Ramos (cell line): ENCODE results near the gene RBM33.

ENCODE experiments used
- in situ Hi-C: fragments of 300-500 bp; cut with MboI; formaldehyde crosslinking; loops from one replicate; pipeline ENCODE4 v1.14.3; 2022; ENCODE audit warnings: low sequenced_read_pairs; ENCODE audit not compliant: unreplicated experiment

RBM33 gene

DNA sequence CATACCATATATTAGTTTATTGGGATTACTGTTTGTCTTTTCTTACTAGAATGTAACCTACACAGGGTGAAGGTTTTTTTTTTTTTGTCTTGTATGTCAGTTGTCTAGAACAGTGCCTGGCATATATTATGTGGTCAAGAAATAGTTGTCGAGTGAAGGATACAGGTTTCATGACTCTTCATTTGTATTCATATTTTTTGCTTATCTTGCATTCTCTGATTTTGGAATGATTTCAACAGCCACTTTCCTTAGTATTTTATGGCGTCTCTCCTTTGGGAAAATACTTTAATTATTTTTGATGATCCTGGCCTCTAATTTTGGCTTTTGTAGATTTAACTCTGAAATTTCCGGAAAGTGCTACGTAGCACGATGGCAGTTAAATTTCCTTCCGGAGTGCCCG lies 12.4 kb downstream of the RBM33 start:
- in situ Hi-C loops = no loop called here

DNA sequence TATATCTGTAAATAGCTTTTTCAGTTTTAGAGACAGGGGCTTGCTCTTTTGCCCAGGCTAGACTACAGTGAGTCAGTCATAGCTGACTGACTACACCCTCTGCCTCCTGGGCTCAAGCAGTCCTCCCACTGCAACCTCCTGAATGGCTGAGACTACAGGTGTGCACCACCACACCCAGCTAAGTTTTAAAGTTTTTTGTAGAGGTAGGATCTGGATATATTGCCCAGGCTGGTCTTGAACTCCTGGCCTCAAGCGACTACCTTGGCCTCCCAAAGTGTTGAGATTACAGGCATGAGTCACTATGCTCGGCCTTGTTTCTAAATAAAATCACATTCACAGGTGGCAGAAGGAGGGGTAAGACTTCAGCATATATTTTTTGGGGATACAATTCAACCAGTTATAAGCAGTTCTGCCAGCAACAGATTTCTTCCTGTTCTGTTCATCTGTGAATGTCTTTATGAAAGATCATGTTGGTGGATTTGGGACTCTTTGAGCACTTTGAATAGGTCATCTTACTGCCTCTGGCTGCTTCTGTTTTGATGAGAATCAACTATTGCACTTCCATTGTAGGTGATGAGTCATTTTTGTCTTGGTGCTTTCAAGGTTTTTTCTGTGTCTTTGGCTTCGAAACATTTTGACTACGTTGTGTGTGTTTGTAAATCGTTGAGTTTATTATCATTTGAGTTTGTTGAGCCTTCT lies 15.7 kb downstream of the RBM33 start:
- in situ Hi-C loops = no loop called here

DNA sequence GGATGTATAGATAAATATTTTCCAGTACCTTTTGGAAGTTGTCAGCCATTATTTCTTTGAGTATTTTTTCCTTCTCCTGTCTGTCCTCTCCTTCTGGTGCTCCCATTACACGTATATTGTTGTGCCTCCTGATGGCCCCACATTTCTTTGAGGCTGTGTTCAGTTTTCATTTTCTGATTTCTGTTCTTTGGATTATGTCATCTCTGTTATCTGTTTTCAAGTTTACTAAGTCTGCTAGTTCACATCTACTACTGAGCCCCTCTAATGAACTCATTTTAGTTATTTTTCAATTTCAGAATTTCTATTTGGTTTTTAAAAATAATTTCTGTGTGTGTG lies 16.3 kb downstream of the RBM33 start:
- in situ Hi-C loops = no loop called here

DNA sequence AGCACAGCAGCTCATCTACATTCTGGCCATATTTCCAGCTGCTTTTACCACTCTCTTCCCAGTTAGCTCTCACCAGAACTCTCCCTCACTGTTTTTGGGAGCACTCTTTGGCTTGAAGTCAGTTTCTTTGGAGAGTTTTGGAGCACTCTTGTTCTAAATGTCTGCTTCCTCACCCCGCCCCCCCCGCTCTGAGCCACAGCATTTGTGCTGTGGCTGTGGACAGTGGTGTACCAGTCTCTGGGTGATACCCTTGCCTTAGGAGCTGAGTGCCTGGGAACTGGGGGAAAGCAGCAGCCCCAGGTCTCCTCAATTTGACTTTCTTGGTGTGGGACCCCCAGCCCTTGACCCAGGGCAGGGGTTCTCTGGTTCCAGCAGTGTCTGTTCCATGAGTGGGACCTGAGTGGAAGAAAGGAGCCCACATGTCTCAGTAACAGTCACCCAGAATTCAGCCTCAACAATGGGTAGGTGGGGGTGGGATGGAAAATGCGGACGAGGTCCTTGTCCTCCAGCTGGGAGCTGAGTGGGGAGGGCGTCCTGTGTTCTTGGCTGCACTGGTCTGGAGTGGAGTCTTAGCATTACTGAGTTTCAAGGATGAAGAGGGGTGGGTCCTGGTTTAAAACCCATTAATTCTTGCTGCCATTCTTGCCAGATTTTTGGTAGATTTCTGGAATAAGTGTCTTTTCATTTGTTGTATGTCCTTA lies 18.0 kb downstream of the RBM33 start:
- in situ Hi-C loops = no loop called here

DNA sequence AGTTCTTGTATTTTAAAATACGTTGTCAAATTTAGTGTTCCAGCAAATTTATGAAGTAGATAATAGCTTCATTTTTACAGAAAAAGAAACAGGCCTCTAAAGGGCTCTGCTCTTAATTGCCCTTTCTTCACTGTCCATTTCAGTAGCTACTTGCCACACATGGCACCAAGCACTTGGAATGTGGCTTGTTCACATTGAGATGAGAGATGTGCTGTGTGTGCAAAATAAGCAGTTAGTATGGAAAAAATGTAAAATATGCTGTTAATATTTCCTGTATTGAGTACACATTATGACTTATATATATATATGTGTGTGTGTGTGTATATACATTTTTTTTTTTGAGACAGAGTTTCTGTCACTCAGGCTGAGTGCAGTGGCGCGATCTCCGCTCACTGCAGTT lies 19.5 kb downstream of the RBM33 start:
- in situ Hi-C loops = no loop called here

DNA sequence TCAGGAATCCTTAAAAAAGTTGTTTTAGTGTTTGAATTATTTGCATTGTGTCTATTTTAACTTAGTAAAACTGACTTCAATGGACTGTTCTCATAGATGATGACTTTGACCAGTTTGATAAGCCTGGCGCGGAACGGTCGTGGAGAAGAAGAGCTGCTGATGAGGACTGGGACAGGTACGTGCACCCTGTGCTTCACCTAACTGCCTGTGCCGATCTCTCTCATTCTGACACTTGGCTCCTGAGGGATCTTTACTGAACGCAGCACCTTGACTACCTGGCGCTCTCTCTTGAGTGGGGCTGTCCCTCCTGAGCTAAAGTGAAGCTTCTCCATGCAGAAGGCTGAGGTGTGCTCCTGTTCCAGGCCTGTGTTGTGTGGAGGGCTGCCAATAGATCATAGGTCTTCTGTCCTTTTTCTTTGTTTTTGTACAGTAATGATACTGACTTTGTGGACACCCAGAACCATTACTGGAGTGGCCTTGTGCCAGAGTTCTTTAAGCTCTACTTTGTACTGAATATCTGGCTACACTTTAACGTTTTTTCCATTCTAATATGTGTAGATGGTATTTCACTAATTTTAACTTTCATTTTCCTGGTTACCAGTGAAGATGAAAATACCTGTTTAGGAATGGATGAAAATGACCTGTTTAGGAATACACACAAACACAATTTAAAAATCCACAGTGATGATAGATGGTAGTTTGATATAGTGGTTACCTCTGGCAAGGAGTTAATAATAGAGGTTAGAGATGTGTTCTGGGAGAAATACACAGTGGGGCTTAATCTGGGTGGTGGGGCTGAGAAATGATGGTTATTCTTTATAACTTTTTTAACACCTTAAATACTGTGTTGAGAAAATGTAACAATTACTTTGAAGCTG lies 20.9 kb downstream of the RBM33 start:
- in situ Hi-C loops = no loop called here

DNA sequence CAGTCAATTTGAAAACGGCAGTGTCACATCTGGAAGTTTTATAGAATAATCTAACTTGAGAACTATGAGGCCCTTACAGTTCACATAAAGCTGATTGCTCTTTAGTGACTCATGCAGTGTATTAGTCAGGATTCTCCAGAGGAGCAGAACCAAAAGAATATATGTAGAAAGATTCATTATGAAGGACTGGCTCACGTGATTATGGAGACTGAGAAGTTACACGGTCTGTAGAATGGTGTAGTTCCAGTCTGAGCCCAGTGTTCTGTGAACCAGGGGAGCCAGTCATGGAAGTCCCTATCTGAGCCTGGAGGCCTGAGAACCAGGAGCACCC lies 21.5 kb downstream of the RBM33 start:
- in situ Hi-C loops = no loop called here

DNA sequence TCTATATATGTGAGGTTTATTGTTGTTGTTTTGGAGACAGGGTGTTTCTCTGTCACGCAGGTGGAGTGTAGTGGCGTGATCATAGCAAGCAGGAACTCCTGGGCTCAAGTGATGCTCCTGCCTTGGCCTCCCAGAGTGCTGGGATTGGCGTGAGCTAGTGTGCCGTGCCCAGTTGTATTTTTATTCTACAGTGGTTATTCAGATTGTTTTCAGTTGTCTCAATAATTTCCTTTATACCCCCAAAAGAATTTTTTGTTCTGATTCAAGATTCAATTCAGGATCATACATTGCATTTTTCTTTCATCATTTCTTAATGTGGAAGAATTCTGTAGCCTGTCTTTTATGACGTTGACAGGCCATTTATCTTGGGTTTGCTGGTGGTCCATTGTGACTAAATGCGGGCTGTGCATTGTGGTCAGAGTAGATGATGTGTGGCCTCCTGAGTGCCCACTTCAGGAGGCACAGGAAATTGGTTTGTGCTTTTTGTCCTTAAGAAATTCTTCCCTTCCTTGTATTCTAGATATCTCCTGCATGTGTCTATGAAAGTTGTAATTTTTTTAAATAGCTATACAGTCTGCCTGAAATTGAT lies 22.9 kb downstream of the RBM33 start:
- in situ Hi-C loops = no loop called here

DNA sequence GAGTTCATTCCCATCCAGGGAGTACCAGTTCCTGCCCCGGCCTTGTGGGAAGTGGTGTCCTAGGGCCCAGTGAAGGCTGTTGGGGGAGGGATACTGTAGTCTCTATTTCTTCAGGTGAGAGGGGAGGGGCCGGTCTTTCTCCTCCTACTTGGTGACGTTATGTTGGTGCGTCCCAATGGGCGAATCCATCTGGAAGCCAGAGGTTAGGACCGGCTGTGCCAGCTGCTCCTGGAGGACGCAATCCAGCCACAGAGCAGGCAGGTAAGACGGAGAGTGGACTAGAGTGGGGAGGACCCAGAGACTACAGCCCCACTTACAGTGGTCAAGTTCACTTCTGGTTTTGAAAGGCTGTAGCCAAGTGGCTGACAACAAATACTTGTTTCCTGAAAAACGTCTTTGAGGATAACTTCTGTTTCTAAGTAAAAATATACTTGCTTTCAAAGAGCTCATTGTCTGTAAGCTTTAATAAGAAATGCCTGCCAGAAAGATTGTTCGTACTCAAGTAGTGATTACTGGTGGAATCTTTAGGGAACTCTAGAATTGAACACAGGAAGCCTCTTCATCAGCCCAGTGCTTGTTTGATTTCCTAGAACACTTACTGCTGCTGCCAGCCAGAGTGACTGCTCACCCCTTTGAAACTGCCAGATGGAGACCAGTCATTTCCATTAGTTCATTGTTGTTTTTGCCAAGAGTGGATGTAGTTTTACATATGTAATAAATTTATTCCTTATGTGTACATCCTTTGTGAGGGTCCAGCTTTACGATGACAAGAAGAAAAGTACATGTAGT lies 25.4 kb downstream of the RBM33 start:
- in situ Hi-C loops = no loop called here

DNA sequence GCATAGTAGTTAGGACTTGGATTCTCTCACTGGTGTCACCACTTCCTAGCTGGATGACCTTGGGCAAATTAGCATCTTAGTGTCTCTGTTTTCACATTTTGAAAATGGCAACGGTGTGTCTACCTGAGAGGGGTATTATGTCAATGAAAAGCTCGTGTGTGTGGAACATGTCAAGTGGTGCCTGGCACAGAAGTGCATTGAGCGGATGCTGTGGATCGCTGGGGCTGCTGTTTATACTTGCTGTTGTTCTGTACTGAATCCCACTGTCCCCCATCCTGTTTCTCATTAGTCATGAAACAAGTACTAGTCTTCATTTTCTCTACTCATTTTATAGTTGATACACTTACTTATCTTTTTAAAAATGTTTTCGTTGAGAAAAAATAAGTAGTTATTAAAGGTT lies 26.1 kb downstream of the RBM33 start:
- in situ Hi-C loops = no loop called here

DNA sequence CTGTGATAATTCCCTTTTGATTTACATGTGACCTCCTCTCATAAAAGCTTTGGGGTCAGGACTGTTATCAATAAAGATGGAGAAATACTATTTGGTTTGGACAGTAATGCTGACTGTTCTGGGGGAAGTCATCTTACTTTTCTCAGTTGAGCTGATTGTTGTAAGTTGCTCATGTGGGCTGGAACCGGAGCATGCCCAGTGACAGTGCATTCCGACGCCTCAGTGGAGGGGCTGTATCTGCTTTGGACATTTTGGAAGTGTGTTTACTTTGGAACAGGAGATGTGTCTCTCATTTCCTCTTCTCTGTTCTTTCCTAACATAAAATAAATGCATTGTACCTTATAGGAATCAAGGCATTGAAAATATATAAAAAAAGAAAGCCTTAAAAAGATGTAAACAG lies 30.1 kb downstream of the RBM33 start:
- in situ Hi-C loops = no loop called here

DNA sequence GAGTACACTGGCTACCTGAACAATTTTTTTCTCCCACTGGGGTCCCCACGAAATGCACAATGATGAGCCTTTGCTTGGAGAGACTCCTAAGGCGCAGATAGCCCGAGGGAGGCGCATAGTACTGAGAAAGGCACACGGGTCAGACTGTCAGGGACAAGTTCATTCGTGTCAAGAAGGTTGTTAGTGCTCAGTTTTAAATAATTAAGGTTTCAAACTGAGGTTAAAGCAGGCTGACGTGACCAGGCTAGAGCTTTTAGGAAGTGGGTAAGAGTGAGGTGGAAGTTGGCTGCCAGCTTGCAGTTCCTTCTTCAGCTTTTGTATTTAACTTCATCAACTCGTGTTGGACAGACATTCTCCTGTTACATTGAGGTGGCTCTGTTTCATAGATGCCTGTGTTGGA lies 31.6 kb downstream of the RBM33 start:
- in situ Hi-C loops = no loop called here

DNA sequence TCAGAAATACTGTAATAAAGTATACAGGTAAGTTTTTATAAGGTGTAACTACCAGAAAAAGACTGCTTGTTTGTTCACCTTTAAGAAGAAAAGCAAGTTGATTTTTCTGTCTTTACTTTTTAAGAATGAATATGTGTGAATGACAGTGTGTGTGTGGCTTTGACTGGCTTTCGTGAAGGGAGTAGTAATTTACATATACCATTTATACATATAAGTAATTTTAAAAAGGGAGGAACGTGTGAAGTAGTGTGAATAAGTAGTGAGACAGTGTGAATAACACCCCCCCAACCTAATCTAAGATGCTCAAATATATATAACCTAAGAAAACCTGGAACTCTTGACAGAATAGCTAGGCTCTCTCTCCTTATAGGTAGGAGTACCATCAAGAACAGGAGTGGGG lies 33.2 kb downstream of the RBM33 start:
- in situ Hi-C loops = no loop called here

DNA sequence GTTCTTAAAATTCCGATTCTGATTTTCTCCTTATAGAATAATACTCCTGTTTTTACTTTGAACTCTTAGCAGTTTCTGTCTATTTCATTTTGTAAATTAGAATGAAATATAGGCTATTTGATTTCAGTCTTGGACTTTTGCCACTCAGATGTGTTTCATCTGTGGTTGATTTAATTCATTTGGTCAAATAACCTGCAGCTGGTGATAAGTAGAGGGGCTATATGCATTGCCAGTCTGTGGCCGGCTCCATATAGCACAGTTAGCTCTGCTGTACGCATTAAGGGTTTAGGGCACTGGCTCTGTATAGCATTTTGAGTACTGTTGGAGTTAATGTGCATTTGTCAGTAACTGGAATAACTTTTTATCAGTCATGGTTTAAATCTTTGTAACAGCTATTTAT lies 35.7 kb downstream of the RBM33 start:
- in situ Hi-C loops = no loop called here

DNA sequence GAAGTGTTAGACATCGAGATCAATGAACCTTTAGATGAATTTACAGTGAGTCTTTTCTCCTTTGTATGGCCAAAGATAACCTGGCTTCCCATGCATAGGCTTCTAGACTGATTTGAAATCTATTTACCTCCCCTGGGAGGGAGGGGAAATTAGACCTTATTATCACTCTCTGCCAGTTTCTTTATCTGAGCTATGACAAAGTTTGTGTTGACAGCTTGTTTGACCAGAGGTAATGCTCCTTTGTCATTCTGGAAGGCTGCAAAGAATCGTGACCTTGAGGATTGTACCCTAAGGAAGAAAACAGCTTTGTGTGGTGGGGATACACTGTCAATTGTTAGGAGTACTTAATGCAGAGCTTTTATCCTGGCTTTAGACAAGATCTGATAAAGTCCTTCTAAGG lies 36.4 kb downstream of the RBM33 start:
- in situ Hi-C loops = no loop called here

DNA sequence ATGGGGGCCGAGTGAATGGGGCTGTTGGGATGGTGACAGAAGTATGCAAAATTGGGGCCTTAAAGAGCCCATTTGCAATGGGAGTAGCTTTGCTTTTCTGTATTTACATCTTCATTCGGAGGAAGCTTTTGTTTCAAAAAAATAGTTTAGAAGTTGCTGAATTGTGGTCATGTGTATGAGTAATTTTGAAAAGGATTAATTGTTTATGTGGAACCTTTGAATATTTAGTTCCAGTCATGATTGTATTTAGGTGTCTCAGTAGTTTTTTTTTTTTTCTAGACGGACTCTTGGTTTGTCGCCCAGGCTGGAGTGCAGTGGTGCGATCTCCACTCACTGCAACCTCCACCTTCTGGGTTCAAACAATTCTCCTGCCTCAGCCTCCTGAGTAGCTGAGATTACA lies 37.2 kb downstream of the RBM33 start:
- in situ Hi-C loops = no loop called here

DNA sequence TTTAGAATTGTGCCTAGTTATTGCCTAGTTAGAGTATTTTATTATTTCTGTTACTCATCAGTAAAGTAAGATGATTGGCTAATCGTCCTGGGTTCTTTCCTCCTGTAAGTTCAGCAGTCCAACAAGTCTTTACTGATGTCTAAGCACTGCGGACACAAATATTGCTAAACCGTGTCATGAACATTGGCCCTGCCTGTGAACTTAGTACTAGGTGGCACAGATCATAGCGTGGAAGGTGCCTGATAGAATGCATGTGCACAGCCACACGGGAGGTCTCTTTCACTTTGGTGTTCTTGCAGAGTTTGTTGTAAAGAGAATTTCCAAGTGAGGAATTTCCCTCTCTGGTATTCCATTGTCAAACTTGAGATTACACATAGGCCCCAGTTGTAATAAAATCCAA lies 38.0 kb downstream of the RBM33 start:
- in situ Hi-C loops = no loop called here

DNA sequence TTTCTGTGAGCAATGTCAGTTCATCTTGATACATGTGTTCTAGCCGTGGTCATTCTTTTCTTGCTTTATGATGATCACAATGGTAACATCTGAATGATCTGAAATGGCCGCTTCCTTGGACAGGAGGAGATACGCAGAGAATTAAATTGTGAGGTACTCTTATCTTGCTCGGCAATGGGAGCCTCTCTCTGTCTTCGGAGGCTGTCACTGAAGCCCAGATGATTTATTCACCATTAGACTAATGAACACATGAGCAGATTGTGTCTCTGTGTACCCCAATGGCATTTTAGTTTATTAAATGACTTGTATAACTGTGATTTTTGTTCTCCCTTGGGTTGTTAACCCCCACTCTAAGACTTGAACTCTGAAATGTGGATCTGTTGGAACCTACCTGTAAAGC lies 38.6 kb downstream of the RBM33 start:
- in situ Hi-C loops = no loop called here

DNA sequence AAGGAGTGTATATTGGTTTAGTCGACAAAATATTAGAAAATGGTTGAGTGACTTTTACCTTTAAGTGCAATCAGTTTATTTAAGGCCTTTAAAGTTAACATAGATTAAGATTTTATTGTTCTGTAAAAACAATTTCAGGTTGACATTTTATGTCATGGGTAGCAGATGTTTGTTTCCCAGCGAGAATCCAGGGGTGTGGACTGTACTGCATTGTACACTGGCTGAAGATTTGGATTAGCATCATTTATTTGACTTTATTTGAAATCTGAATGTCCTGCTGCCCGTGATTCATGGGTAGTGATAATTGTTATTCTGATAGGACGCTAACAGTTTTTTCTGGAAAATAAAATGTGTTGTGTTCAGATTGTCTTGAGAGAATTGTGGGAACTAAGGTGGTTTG lies 39.3 kb downstream of the RBM33 start:
- in situ Hi-C loops = no loop called here

DNA sequence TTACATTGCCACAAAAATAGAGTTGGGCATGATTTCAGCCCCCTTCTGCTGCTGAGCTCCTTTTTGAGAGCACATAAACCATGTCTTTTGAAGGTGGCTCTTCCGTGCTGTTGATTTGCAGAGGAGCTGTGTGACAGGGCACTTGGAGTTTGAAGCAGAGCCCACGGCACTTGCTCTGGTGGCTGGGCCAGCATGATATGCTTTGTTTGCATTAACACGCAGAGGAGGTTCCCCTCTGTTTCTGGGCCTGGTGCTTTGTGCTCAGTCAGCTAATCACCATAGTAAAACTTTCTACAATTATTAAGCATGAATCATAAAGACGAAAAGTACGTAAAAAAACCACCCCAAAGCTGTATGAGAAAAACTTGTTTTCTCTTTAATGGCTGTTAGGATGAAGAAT lies 40.1 kb downstream of the RBM33 start:
- in situ Hi-C loops = no loop called here
